Urothelium cell line (cell line): ENCODE data around the gene RABL3.
"Not testable (repeated sequence)": the region's sequence is repeated elsewhere in the genome, so short reads cannot be mapped to it uniquely, and the experiment has no call there.

Source experiments
- DNase-seq: peaks from one replicate; pipeline ENCODE4 v3.0.0; 2011; ENCODE audit warnings: low spot score, mixed read lengths
- FAIRE-seq: peaks from 2 replicates; lab custom pipeline; 2011; peaks lifted over from hg19 to GRCh38; lab: Jason Lieb, UNC

The RABL3 gene

GRCh38 chr3:120749843-120750242 is 7.5 kb upstream of the RABL3 start:
- no peak for DNase-seq
- FAIRE-seq, result no peak

GRCh38 chr3:120745466-120745865 is 3.1 kb upstream of the RABL3 start:
- DNase-seq, result no peak
- no peak for FAIRE-seq

GRCh38 chr3:120743556-120744195 is 1.4 kb upstream of the RABL3 start:
- FAIRE-seq, result no peak

GRCh38 chr3:120742849-120743365 is 591 bp upstream of the RABL3 start:
- DNase-seq, result no peak
- FAIRE-seq, result no peak

More at GRCh38 chr3:120743556-120744195, 1.4 kb upstream of the RABL3 start:
- DNase-seq, result no peak

GRCh38 chr3:120741837-120742197 is 499 bp downstream of the RABL3 start:
- FAIRE-seq (no peak), DNase-seq (no peak)

GRCh38 chr3:120741320-120741719 is 996 bp downstream of the RABL3 start:
- no peak for DNase-seq
- no peak for FAIRE-seq

- DNase-seq, FAIRE-seq: not testable (repeated sequence)
These were observed 4.3 kb downstream of the RABL3 start for GRCh38 chr3:120738006-120738405.

GRCh38 chr3:120730576-120731542 is 11.5 kb downstream of the RABL3 start:
- no peak for FAIRE-seq
- no peak for DNase-seq

- no peak for FAIRE-seq
- DNase-seq, result no peak
These were observed 15.5 kb downstream of the RABL3 start for GRCh38 chr3:120726791-120727190.

- FAIRE-seq, DNase-seq: not testable (repeated sequence)
These were observed 23.0 kb downstream of the RABL3 start for GRCh38 chr3:120719167-120719834.

- no peak for FAIRE-seq
These were observed 29.1 kb downstream of the RABL3 start for GRCh38 chr3:120713262-120713661.

GRCh38 chr3:120710369-120710768 is 31.9 kb downstream of the RABL3 start:
- DNase-seq (no peak), FAIRE-seq (no peak)

More at GRCh38 chr3:120713262-120713661, 29.1 kb downstream of the RABL3 start:
- DNase-seq, result no peak

- FAIRE-seq, result no peak
These were observed 33.9 kb downstream of the RABL3 start for GRCh38 chr3:120708408-120708807.

GRCh38 chr3:120706950-120707349 is 35.4 kb downstream of the RABL3 start:
- DNase-seq, result no peak
- FAIRE-seq, result no peak

More at GRCh38 chr3:120708408-120708807, 33.9 kb downstream of the RABL3 start:
- no peak for DNase-seq

GRCh38 chr3:120705884-120706582 is 36.3 kb downstream of the RABL3 start:
- no peak for DNase-seq
- no peak for FAIRE-seq

- FAIRE-seq, result no peak
- DNase-seq, result no peak
These were observed 43.0 kb downstream of the RABL3 start for GRCh38 chr3:120699333-120699732.

GRCh38 chr3:120693439-120694171 is 48.7 kb downstream of the RABL3 start:
- DNase-seq (no peak), FAIRE-seq (no peak)

- DNase-seq (no peak), FAIRE-seq (no peak)
These were observed 52.9 kb downstream of the RABL3 start for GRCh38 chr3:120689395-120689794.

GRCh38 chr3:120688121-120688520 is 54.2 kb downstream of the RABL3 start:
- DNase-seq (no peak), FAIRE-seq (no peak)

- FAIRE-seq (no peak), DNase-seq (no peak)
These were observed 56.9 kb downstream of the RABL3 start for GRCh38 chr3:120685411-120685810.
